GM18502 (cell line): Measurements from ENCODE around the gene TCF15.
"Not testable (repeated sequence)": the region's sequence is repeated elsewhere in the genome, so short reads cannot be mapped to it uniquely, and the experiment has no call there.

Experiments used
- ATAC-seq: cut with Tn5 transposase; IDR thresholded peaks from one replicate; pipeline ENCODE4 v1.9.1; 2021; ENCODE audit warnings: mild to moderate bottlenecking; ENCODE audit not compliant: unreplicated experiment, poor library complexity

Gene TCF15

DNA sequence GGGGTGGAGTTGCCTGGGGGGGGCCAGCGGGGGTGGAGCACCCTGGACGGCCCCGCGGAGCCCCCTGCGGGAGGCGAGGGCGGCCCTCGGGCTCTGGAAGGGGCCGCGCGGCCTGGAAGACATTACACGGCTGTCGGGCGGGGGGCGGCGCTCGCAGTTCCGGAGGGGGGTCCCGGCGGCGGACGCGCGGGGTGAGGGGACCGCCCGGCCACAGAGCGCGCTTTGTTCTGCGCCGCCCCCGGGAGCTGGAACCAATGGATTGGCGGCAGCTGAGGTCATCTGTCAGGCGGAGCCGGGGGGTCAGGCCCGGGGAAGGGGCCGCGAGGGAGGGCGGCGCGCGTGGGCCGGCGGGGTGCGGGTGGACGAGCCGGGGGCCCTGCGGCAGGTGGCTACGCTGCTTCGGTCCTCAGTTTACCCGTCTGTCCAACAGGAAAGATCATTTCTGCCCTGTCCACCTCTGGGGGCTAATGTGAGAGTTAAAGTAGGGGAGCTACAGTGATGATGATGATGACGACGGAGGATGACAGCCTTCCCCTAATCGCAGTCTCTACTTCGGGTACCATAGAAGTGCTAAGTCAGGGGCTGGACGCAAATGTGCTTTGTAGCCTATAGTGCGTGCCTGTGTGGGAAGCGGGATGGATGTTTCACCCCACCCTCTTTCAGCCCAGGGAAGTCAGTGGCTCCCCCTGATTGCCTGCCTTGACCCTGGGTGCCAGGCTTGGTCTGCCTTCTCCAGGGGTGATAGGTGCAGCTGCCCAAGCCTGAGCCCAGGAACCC is 32.5 kb upstream of the TCF15 start:
- no peak for ATAC-seq

DNA sequence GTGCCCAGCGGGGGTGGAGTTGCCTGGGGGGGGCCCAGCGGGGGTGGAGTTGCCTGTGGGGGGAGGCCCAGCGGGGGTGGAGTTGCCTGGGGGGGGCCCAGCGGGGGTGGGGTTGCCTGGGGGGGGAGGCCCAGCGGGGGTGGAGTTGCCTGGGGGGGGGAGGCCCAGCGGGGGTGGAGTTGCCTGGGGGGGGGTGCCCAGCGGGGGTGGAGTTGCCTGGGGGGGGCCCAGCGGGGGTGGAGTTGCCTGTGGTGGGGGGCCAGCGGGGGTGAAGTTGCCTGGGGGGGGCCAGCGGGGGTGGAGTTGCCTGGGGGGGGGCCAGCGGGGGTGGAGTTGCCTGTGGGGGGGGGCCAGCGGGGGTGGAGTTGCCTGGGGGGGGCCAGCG is 31.9 kb upstream of the TCF15 start:
- not testable (repeated sequence) for ATAC-seq

DNA sequence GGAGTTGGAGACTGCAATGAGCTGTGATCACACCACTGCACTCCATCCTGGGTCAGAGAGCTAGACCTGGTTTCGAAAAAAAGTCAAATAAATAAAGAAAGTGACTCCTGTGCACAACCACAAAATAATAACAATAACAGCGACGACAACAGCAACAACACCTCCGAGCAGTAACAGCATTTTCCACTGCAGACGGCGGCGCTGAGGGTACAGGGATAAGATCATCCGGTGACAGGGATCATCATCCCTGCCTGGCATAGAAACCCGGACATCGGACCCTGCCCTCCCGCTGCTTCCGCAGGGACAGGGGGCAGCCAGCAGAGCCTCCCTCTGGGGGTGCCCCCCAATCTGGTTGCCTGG is 31.4 kb upstream of the TCF15 start:
- no peak for ATAC-seq

DNA sequence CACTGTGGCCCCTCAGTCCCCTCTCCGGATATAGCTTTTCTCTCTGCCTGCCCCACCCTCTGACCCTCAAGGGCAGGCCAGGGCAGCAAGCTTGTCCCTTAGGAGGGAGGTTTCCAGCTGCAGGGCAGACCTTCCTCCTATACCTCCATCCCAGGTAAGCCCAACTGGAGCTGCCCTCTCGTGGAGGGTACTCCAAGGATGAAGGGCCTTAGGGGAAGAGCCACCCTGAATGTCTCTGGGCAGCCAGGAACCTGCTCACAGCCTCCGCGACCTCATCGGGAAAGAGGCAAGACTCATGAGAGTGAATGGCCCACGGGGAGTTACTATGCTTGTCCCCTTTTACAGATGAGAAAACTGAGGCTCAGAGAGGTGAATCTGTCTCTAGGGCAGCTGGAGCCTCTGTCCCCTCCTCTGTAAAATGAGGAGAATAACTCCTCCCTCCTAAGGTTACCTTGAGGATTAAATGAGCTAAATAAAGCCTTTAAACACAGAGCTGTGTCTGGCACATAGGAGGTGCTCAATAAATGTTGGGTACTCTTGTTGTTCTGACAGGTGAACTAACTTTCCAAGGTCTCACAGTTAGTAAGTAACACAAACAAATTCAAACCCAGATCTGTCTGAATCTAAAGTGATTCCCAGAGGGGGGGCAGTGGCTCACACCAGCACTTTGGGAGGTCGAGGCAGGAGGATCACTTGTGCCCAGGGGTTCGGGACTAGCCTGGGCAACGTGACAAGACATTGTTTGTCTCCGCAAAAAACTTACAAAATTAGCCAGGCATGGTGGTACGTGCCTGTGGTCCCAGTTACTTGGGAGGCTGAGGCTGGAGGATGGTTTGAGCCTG is 30.8 kb upstream of the TCF15 start:
- no peak for ATAC-seq

DNA sequence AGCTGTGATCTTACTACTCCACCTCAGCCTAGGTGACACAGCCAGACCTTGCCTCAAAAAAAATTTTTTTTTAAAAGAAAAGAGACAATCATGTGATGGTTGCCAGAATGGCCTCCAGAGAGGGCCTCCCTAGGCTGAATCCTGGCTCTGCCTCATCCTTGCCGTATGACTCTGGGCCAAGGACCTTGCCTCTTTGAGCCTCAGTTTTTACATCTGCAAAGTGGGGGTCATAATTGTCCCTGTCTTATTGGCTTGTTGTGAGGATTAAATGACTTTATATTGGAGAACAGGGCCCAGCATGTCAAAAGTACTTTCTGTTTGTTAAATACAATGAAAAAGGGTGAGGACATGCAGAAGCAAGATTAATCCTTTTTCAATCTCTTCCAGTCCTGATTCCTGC is 28.5 kb upstream of the TCF15 start:
- no peak for ATAC-seq

DNA sequence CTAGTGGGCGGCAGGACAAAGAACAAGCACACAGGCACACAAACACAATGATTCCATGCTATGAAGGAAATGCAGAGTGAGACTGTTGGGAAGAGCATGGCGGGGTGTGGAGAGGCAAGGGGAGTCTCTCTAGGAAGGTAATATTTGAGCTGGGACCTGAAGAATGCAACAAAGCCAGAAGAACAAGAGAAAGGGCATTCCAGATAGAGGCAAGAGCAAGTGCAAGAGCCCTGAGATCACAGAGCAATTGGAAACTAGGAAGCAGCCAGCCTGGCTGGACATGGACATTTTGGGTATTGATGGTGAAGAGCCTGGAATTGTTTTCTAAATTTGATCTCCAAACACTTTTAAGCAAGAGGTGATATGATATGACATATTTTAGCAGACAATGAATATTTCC is 27.4 kb upstream of the TCF15 start:
- ATAC-seq, result no peak

DNA sequence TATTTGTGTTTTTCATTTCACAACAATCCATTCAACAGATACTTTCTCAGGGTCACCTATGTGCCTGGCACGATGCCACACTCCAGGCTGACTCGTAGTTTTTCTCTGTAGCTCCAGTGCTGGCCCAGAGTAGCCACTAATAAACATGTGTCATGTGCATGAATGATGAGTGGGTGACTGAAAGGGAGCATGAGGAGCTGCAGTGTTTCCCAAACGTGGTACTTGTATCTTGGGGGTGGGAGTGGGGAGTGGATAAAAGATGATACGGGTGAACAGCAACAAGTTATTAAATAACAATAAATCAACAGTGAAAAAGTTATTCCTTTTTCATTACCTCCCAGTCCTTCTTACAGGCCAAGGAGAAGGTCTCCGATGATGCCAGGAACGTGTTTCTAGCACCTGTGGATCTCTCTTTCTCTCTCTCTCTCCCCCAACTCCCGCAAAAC is 25.8 kb upstream of the TCF15 start:
- ATAC-seq, result no peak

DNA sequence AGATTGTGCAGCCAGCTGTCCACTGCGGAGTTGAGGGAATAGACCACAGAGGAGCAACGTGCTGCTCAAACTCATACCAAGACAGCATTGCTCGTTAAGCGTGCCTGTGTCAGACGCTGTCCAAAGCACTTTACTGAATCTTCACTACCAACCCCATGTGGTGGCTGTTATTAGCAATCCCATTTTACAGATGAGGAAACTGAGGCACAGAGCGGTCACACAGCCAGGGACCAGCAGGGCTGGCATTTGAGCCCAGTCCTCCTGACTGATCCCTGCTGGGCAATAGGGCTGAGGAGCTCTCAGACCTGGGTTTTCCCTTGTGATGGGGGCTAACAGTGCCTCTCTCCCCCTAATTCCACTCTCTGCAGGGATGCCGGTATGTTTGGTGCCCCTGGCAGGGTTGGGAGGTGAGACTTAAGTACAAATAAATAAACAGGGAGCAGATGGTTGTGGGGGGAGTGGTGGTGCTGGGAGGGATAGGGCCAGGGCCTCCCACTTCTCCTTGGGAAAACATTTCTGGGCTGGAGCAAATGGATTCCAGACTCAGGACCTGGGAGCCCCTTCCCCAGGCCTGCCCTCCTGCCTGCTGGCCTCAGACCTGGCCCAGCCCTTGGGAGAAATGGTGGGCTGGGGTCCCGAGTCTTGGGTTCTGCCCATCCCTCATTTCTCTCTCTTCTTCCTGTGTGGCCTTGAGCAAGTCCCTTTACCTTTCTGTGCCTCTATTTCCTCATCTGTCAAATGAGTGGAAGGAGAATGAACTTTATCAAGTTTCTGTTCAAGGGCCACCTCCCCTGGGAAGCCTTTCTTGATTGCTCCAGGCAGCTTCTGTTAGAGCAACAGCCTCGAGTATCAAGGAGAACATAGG is 25.2 kb upstream of the TCF15 start:
- no peak for ATAC-seq

DNA sequence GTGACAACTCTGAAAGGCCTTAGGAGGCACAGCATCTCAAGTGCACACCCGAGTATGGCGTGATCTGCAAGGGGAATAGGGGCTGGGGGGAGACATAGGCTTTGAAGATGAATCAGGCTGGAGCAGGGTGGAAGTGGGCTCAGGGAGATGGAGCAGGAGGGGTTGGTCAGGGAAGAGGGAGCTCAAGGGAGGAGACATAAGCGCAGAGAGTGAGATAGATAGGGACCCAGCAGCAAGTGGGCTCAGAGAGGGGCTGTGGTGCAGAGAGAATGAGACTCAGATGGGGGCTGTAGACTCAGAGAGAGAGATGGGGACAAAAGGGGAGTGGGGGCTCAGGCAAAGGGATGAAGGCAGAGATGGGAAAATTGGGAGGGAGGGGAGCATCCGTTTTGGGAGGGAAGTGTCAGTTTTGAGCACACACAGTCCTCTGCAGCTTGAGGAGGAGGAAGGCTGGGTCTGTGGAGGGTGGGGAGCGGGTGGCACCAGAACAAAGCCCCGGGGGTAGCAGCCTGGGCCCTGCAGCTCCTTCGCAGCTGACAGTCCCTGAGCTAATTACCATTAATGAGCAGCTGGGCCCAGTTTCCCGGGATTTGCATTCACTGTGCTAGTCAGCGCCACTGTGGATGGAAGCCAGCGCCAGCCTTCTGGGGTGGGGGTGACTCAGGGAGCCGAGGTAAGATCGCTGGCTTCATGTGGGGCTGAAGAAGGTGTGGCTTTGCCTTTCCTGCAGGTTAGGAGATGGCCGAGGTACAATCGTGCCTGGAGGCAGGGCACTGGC is 24.2 kb upstream of the TCF15 start:
- ATAC-seq, result no peak

DNA sequence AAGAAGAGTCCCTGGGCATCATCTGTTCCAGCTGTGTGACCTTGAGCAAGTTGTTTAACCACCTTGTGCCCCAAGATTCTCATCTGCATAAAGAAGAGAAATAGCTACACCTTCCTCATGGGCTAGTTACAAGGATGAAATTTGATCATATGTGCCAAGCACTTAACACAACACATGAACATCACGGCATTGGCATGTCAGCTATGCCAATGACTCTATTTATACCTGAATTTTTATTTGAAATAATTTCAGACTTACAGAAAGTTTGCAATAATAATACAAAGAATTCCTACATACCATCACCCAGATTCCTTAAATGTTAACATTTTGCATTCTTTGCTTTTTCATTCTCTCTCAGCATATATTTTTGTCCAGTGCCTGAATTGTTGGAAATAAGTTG is 21.0 kb upstream of the TCF15 start:
- no peak for ATAC-seq

DNA sequence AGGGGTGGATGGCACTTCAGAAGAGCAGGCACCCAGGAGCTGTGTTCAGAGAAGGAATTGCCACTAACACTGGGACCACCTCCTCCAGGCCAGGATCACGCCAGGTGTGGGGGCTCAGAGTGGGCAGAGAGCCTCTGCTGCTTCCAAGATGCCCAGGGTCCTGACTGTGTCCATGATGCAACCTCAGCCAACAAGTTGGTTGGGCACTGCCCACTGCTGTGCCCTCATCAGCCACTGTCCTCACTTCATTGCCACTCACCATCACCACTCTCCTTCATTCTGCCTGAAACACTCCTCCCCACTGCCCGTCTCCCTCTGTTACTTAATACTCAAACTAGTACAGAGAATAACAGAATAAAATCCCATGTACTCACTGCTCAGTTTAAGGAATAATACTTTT is 16.5 kb upstream of the TCF15 start:
- no peak for ATAC-seq

DNA sequence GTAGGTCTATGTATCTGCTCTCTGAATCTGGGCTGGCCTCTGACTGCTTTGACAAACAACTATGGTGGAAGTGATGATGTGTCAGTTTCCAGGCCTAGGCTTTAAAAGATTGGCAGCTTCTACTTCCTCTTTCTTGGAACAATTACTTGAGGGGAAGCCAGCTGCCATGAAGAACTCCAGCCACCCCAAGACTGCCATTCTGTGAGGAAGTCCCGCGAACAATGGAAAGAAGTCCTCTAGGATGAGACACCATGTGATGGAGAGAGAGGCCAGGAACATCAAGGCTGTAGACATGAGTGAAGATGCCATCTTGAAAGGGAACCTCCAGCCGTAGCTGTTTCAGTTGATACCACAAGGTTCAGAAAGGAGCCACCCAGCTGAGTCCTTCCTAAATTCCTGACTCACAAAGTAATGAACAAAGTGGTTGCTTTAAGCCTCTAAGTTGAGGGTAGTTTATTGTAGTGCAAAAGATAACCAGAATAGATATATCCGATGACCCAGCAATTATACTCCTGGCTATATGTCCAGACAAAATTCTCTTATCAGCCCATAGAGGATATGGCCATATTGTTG is 15.3 kb upstream of the TCF15 start:
- no peak for ATAC-seq

DNA sequence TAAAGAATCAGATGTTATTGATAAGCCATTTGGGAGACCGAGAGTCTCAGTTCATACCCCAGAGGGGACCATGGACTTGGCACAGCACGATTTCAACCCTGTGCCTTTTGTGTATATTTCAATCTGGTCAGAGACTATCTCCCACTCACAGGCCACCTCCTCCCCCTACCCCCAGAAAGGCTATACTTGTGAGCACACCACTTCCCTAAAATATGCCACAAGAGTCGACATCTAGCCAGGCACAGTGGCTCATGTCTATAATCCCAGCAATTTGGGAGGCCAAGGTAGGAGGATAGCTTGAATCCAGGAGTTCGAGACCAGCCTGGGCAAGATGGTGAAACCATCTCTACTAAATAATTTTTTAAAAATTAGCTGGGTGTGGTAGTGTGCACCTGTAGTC is 13.6 kb upstream of the TCF15 start:
- no peak for ATAC-seq

DNA sequence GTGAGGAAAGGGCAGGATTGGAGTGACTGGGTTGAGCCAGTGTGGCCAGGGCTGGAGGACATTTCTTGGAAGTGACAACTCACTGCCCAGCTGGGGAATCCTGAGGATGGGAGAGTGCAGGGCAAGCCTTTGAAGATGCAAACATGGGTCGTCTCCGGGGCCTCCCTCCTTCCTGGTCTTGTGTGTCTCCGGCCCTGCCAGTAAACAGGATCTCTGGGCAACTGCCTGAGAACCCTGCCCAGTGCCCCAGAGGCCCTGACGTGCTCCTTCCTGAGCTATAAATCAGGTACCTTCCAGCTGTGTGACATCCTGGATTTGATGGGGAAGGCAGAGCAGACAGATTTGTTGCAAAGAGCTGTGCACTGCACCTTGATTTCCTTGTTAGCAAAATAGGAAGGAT is 12.9 kb upstream of the TCF15 start:
- no peak for ATAC-seq

DNA sequence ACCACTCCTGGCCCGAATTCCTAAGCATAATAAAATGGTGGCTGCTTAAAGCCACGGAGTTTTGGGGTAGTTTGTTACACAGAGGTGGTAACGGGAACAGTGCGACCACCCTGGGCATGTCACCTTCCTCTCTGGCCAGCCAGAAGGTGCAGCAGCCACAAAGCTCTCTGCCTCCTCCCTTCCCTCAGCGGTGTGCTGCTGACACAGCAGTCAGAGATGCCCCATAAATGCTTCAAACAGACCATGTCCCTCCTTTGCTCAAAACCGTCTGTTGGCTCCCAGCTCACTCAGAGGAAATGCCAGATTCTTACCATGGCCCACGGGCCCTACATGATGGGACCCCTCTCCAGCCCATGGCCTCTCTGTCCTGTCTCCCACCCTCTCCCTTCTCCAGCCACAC is 12.1 kb upstream of the TCF15 start:
- no peak for ATAC-seq

DNA sequence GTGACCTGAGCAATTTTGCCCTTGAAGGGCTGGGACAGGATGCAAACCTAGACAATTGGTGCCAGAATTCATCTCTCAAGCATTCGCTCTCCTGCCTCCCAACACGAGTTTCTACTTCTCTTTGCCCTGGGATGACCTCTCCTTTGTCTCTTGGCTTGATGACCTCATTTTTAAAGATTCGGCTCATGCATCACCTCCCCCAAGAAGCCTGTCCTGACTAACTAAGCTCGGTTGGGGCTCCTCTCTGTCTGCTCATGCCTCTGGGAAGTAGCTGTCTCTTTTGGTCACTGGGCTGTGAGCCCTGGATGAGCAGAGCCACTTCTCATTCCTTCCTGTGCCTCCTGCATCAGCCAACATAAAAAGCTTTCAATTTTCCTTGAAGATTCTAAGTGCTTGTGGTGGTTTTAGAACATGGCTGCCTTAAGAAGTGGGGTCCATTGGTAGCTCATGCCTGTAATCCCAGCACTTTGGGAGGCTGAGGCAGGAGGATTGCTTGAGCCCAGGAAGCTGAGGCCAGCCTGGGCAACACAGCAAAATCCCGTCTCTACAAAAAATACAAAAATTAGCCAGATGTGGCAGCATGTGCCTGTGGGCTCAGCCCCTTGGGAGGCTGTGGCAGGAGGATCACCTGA is 11.1 kb upstream of the TCF15 start:
- no peak for ATAC-seq

DNA sequence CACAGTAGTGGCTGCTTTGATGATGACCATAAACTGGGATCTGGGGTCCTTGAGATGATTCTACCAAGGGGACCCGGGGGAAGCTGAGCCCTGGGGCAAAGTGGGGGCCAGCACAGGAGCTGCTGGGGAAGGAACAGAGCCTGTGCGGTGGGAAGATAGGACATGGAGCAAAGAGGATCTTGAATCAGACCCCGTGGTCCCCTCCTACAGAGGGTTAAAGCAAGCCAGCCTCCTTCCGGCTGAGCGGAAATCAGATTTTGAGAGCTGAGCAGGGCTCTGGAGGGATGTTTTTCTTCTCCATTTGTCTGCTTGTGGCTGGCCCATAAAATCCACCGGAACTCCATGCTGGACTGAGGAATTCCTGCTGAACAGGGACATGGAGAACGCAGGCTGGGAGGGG is 10.1 kb upstream of the TCF15 start:
- ATAC-seq, result no peak

DNA sequence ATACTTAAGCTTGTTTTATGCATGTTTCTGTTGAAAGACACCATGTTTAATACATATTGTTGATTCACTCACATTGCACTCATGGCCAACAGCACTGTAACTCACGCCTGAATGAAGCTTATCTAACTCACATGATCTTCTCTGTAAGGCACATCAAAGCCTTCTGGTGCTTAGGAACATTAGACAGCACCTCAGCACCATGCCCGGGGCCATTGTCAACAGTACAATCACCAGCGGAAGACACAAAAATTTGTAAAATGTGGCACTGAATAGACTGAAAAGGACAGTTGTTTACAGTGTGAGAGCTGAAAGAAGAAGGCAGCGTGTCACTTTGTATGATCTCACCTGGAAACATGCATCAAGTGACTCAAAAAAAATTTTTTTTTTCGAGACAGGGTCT is 8.9 kb upstream of the TCF15 start:
- ATAC-seq, result no peak

DNA sequence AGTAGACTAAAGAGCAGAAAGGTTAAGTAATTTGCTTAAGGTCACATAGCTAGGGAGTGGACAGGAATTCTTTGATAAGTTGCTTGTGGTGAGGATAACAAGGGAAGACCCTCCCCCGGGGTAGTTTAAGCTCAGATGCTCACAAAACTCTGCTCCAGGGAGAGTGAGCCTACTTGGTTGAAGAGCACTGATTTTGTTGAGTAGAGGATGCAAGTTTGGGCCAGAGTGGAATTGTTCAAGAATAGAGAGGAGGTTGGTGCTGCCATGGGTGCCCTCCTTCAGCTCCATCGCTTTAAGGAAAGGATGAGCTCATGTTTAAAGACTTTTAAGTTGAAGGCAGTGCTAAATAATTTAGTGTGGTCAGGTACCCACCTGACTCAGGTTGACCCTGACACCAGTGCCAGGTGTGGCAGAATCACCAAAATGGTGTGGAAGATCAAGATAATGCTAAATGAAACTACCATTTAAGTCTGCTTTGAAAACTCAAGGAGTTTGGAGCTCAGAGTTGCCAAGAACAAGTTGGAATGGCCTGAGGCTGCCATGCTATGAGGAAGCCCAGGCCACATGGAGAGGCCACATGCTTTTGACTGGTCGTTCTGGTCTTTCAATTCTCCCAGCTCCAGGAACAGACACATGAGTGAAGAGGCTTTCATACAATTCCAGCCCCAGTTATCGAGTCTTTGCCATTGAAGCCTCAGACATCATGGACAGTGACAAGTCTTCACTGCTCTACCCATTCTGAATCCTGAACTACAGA is 8.0 kb upstream of the TCF15 start:
- ATAC-seq, result no peak
